Fibroblast of lung (primary cell): ENCODE results near the gene CDC42SE2.

Source experiments
- EZH2 ChIP-seq: IDR thresholded peaks from 2 replicates; pipeline ENCODE4 v1.5.1; 2012; ENCODE audit warnings: low read length, control low read depth, mild to moderate bottlenecking; ENCODE audit errors: missing control alignments
- TF ChIP-seq, protein P1 (sequence below), 2 donors: IDR thresholded peaks in 1 of 2; conservative IDR thresholded peaks in 1 of 2; 1 replicate in 1 of 2; 2 replicates in 1 of 2; pipeline ENCODE4 v1.5.1; 2011 to 2012; ENCODE audit warnings: low read length in 2 of 2, control low read depth in 1 of 2, inconsistent platforms in 1 of 2, low read depth in 1 of 2, mild to moderate bottlenecking in 1 of 2

DNA sequence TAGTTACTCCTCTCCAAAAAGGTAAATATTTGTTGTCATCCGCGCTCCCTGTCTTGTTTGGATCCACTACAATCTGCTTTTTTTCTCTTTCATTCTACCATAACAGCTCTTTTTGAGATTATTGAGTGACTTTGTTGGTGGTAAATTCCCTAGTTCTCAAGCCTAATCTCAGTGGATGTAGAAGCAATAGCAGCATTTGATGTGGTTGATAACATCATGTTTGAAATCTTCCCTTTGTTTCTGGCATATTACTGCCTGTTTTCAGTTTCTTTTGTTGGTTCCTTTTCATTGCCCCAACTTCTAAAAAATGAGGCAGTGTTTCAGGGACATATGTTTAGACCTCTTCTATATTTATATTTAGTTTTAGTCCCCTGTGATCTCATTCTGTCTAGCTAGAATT, 8.9 kb downstream of the CDC42SE2 start:
- TF ChIP-seq, protein P1, sequence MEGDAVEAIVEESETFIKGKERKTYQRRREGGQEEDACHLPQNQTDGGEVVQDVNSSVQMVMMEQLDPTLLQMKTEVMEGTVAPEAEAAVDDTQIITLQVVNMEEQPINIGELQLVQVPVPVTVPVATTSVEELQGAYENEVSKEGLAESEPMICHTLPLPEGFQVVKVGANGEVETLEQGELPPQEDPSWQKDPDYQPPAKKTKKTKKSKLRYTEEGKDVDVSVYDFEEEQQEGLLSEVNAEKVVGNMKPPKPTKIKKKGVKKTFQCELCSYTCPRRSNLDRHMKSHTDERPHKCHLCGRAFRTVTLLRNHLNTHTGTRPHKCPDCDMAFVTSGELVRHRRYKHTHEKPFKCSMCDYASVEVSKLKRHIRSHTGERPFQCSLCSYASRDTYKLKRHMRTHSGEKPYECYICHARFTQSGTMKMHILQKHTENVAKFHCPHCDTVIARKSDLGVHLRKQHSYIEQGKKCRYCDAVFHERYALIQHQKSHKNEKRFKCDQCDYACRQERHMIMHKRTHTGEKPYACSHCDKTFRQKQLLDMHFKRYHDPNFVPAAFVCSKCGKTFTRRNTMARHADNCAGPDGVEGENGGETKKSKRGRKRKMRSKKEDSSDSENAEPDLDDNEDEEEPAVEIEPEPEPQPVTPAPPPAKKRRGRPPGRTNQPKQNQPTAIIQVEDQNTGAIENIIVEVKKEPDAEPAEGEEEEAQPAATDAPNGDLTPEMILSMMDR (conservative IDR thresholded peaks at IDR 0.05 in 1 of 2, IDR thresholded peaks at IDR 0.05 in 1 of 2; ENCODE audit: low read depth in 1 of 2, low read length in 2 of 2): no peak
- no peak for TF ChIP-seq EZH2
